HL-60 (cell line): Measurements from ENCODE around the gene CACNA1C.

Experiments
- CTCF ChIP-seq: IDR thresholded peaks from one replicate; pipeline ENCODE4 v1.5.1; 2011; ENCODE audit warnings: low read length, control low read depth, inconsistent platforms; ENCODE audit not compliant: insufficient read depth
- GABPA ChIP-seq: IDR thresholded peaks from 2 replicates; pipeline ENCODE4 v1.6.1; 2012; ENCODE audit warnings: low read depth
- POLR2AphosphoS5 ChIP-seq: IDR thresholded peaks from 2 replicates; pipeline ENCODE4 v1.6.1; 2012; ENCODE audit warnings: low read depth
- SPI1 ChIP-seq: IDR thresholded peaks from 2 replicates; pipeline ENCODE4 v1.6.1; 2012; ENCODE audit warnings: low read depth, mild to moderate bottlenecking, borderline replicate concordance

- no peak for TF ChIP-seq CTCF
- no peak for TF ChIP-seq POLR2AphosphoS5
- TF ChIP-seq SPI1: no peak
- no peak for TF ChIP-seq GABPA
Measured at GRCh38 chr12:2027351-2027750, 25.4 kb upstream of the CACNA1C start.
